CD4-positive, alpha-beta T cell (primary cell): ENCODE results near the gene SHOX. TPM values are rescaled to one million over a fixed set of nuclear protein-coding genes. Genes with fewer than 3 reads are reported as not detected.

Source experiments
- ATAC-seq: fragments of 200-7000 bp; cut with Tn5 transposase; one replicate; pipeline ENCODE4 v1.10.0; 2022; ENCODE audit warnings: mild to moderate bottlenecking; ENCODE audit not compliant: poor library complexity
- CTCF ChIA-PET: fragments of 350-600 bp; sonication (Branson Sonifier 250); formaldehyde crosslinking; loops from one replicate; lab custom pipeline; 2021; ENCODE audit warnings: antibody characterized with exemption, inconsistent platforms; lab: Charles Lee
- POLR2A ChIA-PET: fragments of 350-600 bp; sonication (Branson Sonifier 250); formaldehyde crosslinking; loops from one replicate; lab custom pipeline; 2021; ENCODE audit warnings: antibody characterized with exemption, inconsistent platforms; lab: Charles Lee
- DNase-seq, 14 experiments: peaks; one replicate each; pipeline ENCODE4 v3.0.0-alpha.2; 2013 to 2020; ENCODE audit warnings: mixed read lengths in 2 of 14
- H3K27ac ChIP-seq, 2 donors: one replicate each; pipeline versions ENCODE4 v1.5.1 to v1.7.0; 2013; ENCODE audit warnings: low read length in 2 of 2, low read depth in 1 of 2, mild to moderate bottlenecking in 1 of 2
- H3K27me3 ChIP-seq, 2 experiments: 1 replicate in 1 of 2; 2 replicates in 1 of 2; pipeline versions ENCODE4 v1.6.1 to v1.7.0; 2013; ENCODE audit warnings: low read length in 2 of 2, control low read depth in 1 of 2, mild to moderate bottlenecking in 1 of 2, moderate library complexity in 1 of 2; ENCODE audit not compliant: insufficient read depth in 2 of 2, control insufficient read depth in 1 of 2
- H3K36me3 ChIP-seq: one replicate; pipeline ENCODE4 v1.6.1; 2013; ENCODE audit warnings: low read length, control low read depth; ENCODE audit not compliant: insufficient read depth
- H3K4me1 ChIP-seq: one replicate; pipeline ENCODE4 v1.6.1; 2013; ENCODE audit warnings: low read length, control low read depth; ENCODE audit not compliant: insufficient read depth
- H3K4me3 ChIP-seq: one replicate; pipeline ENCODE4 v1.5.1; 2013; ENCODE audit warnings: mild to moderate bottlenecking, low read length, moderate library complexity
- H3K9me3 ChIP-seq, 2 experiments: 1 replicate in 1 of 2; 2 replicates in 1 of 2; pipeline versions ENCODE4 v1.6.1 to v1.7.0; 2013; ENCODE audit warnings: low read length in 2 of 2, mild to moderate bottlenecking in 2 of 2, control low read depth in 1 of 2, moderate library complexity in 1 of 2; ENCODE audit not compliant: control insufficient read depth in 1 of 2, insufficient read depth in 1 of 2
- H3K27ac Mint-ChIP-seq: one replicate; pipeline ENCODE4 v1.8.0; 2020; ENCODE audit warnings: mixed read lengths
- H3K27me3 Mint-ChIP-seq: one replicate; pipeline ENCODE4 v1.8.0; 2021; ENCODE audit warnings: mixed read lengths
- H3K36me3 Mint-ChIP-seq: one replicate; pipeline ENCODE4 v1.8.0; 2021; ENCODE audit warnings: low read depth, mixed read lengths
- H3K4me1 Mint-ChIP-seq: one replicate; pipeline ENCODE4 v1.8.0; 2021; ENCODE audit warnings: low read depth, mixed read lengths
- H3K4me3 Mint-ChIP-seq: one replicate; pipeline ENCODE4 v1.8.0; 2020; ENCODE audit warnings: mild to moderate bottlenecking, mixed read lengths
- H3K9me3 Mint-ChIP-seq: one replicate; pipeline ENCODE4 v1.8.0; 2020; ENCODE audit warnings: mixed read lengths
- CTCF ChIP-seq: fragments of 200-600 bp; IDR thresholded peaks from one replicate; pipeline ENCODE4 v1.8.0; 2022; ENCODE audit warnings: antibody characterized with exemption, mild to moderate bottlenecking
- intact Hi-C, 2 experiments: fragments of 100-400 bp; cut with DNase I in 1 of 2; cut with micrococcal nuclease in 1 of 2; formaldehyde crosslinking; loops; one replicate each; pipeline versions ENCODE4 v1.15.1 to v1.9.0; 2023 to 2025; cut with DNase I, micrococcal nuclease
- total RNA-seq, 174 experiments: library from RNA in 2 of 174; stranded (reverse) in 2 of 174; gene quantifications; one replicate each; pipeline ENCODE4 v1.2.3 and lab custom pipeline; 2021 to 2026

Gene SHOX
- total RNA-seq, 2 experiments from 2014 or later, result not detected

- H3K4me1 Mint-ChIP-seq, result no peaks in the 10 kb centered on the region
- peaks cover 7% of the 10 kb centered on the region for H3K27me3 Mint-ChIP-seq
- TF ChIP-seq CTCF, result no peak
- H3K27ac Mint-ChIP-seq, result no peak overlapping the region
- ChIA-PET CTCF (no interaction called here), POLR2A (no interaction called here)
- no peak overlapping the region for H3K4me3 Mint-ChIP-seq
- DNase-seq (no peak), ATAC-seq (no peak)
- no peaks in the 10 kb centered on the region for H3K36me3 Mint-ChIP-seq
- H3K27me3 ChIP-seq, result peaks cover 0 to 4% of the 10 kb centered on the region in 2 experiments
- no peak overlapping the region for H3K27ac ChIP-seq
- intact Hi-C loops, result no loop called here
- H3K9me3 Mint-ChIP-seq, result peaks cover 13% of the 10 kb centered on the region
- no peaks in the 10 kb centered on the region for H3K4me1 ChIP-seq
- no peak overlapping the region for H3K4me3 ChIP-seq
- H3K36me3 ChIP-seq, result no peaks in the 10 kb centered on the region
- H3K9me3 ChIP-seq, result peaks cover 0 to 32% of the 10 kb centered on the region in 2 experiments
Observed at GRCh38 chrX:700936-701335, 70.3 kb downstream of the SHOX start.

GRCh38 chrX:701673-702072 is 71.1 kb downstream of the SHOX start:
- Histone ChIP-seq H3K4me1 (no peaks in the 10 kb centered on the region), H3K36me3 (no peaks in the 10 kb centered on the region), H3K27ac (no peak overlapping the region), H3K4me3 (no peak overlapping the region), H3K9me3 (peaks cover 0 to 27% of the 10 kb centered on the region in 2 experiments), H3K27me3 (peaks cover 0 to 4% of the 10 kb centered on the region in 2 experiments)
- CTCF ChIA-PET, result no interaction called here
- peaks cover 15% of the 10 kb centered on the region for H3K9me3 Mint-ChIP-seq
- no peak overlapping the region for H3K4me3 Mint-ChIP-seq
- POLR2A ChIA-PET, result no interaction called here
- no peaks in the 10 kb centered on the region for H3K36me3 Mint-ChIP-seq
- no peaks in the 10 kb centered on the region for H3K4me1 Mint-ChIP-seq
- no peak for DNase-seq
- TF ChIP-seq CTCF, result no peak
- H3K27ac Mint-ChIP-seq, result no peak overlapping the region
- peaks cover 7% of the 10 kb centered on the region for H3K27me3 Mint-ChIP-seq
- intact Hi-C loops, result no loop called here
- no peak for ATAC-seq

GRCh38 chrX:703466-703865 is 72.9 kb downstream of the SHOX start:
- Histone ChIP-seq H3K36me3 (no peaks in the 10 kb centered on the region), H3K27ac (no peak overlapping the region), H3K4me3 (no peak overlapping the region), H3K4me1 (no peaks in the 10 kb centered on the region), H3K27me3 (peaks cover 0 to under 1% of the 10 kb centered on the region in 2 experiments), H3K9me3 (peaks cover 8 to 28% of the 10 kb centered on the region in 2 experiments)
- POLR2A ChIA-PET, result no interaction called here
- DNase-seq (no peak), ATAC-seq (no peak)
- H3K9me3 Mint-ChIP-seq, result peaks cover 10% of the 10 kb centered on the region
- no peaks in the 10 kb centered on the region for H3K4me1 Mint-ChIP-seq
- intact Hi-C loops, result no loop called here
- H3K27ac Mint-ChIP-seq, result no peak overlapping the region
- no peak overlapping the region for H3K4me3 Mint-ChIP-seq
- no peak for TF ChIP-seq CTCF
- H3K27me3 Mint-ChIP-seq, result no peaks in the 10 kb centered on the region
- no peaks in the 10 kb centered on the region for H3K36me3 Mint-ChIP-seq
- CTCF ChIA-PET, result no interaction called here
